Uterus (tissue), 2 donors: ENCODE data around the gene C7.

ENCODE experiments used
- POLR2A ChIP-seq, 2 donors: fragments of 450-650 bp; IDR thresholded peaks; one replicate each; pipeline ENCODE4 v1.6.1; 2016; ENCODE audit warnings: antibody characterized with exemption in 2 of 2, mild to moderate bottlenecking in 1 of 2, moderate library complexity in 1 of 2
- TF ChIP-seq, protein P1 (sequence below), 4 experiments: fragments of 200-600 bp in 2 of 4; fragments of 450-650 bp in 2 of 4; sonication (generic) in 2 of 4; IDR thresholded peaks; one replicate each; pipeline ENCODE4 v1.5.1; 2016 to 2019; ENCODE audit warnings: antibody characterized with exemption in 4 of 4, mild to moderate bottlenecking in 2 of 4, moderate library complexity in 1 of 4

DNA sequence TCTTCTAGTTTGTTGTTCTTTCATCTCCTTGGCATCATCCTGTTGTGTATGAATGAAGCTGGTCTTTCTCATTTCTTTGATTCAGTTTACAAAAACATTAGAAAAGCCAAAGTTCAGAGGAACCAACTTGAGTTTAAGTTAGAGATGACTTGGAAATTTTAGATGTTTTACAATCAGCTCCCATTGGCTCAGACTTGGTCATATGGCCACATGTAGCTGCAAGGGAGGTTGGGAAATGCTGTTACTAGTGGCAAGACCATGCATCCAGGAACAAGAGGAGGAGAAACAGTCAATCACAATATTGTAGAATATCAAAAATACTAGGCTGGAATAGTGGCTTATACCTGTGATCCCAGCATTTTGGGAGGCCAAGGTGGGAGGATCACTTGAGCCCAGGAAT is 48.6 kb upstream of the C7 start:
- TF ChIP-seq, protein P1, sequence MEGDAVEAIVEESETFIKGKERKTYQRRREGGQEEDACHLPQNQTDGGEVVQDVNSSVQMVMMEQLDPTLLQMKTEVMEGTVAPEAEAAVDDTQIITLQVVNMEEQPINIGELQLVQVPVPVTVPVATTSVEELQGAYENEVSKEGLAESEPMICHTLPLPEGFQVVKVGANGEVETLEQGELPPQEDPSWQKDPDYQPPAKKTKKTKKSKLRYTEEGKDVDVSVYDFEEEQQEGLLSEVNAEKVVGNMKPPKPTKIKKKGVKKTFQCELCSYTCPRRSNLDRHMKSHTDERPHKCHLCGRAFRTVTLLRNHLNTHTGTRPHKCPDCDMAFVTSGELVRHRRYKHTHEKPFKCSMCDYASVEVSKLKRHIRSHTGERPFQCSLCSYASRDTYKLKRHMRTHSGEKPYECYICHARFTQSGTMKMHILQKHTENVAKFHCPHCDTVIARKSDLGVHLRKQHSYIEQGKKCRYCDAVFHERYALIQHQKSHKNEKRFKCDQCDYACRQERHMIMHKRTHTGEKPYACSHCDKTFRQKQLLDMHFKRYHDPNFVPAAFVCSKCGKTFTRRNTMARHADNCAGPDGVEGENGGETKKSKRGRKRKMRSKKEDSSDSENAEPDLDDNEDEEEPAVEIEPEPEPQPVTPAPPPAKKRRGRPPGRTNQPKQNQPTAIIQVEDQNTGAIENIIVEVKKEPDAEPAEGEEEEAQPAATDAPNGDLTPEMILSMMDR (IDR thresholded peaks at IDR 0.05): no peak
- no peak for TF ChIP-seq POLR2A (IDR thresholded peaks at IDR 0.05)
